SU-DHL-6 (cell line): Measurements from ENCODE around the gene CGREF1.
A peak's percentile ranks its signal among the peaks of the same experiment; 100 is the strongest.

Experiments used
- H2AFZ ChIP-seq: fragments of 200-600 bp; sonication (generic); 2 replicates; pipeline ENCODE4 v1.6.1; 2014; ENCODE audit warnings: low read depth, mild to moderate bottlenecking, moderate library complexity, mixed read lengths, antibody characterized with exemption, low read length; ENCODE audit not compliant: severe bottlenecking
- H3F3A ChIP-seq: fragments of 200-600 bp; shearing (Covaris generic); 2 replicates; pipeline ENCODE4 v1.6.0; 2016; ENCODE audit warnings: antibody characterized with exemption, mild to moderate bottlenecking; ENCODE audit not compliant: insufficient read depth
- H3K27ac ChIP-seq: fragments of 200-600 bp; sonication (generic); 2 replicates; pipeline ENCODE4 v1.5.1; 2016; ENCODE audit warnings: low read depth, mild to moderate bottlenecking, low read length, moderate library complexity, mixed read lengths
- H3K27me3 ChIP-seq: fragments of 200-600 bp; sonication (generic), shearing (Covaris generic); 2 replicates; pipeline ENCODE4 v1.6.0; 2014; ENCODE audit warnings: mild to moderate bottlenecking, low read length
- H3K36me3 ChIP-seq: fragments of 200-600 bp; sonication (generic); 2 replicates; pipeline ENCODE4 v1.6.1; 2014; ENCODE audit warnings: mild to moderate bottlenecking, low read length, mixed read lengths
- H3K4me2 ChIP-seq: fragments of 300-600, 200-600 bp; shearing (Covaris generic), sonication (generic); 2 replicates; pipeline ENCODE4 v1.6.0; 2014; ENCODE audit warnings: low read length, low read depth, mild to moderate bottlenecking; ENCODE audit not compliant: poor library complexity, severe bottlenecking
- H3K4me3 ChIP-seq: fragments of 200-600 bp; sonication (generic); 2 replicates; pipeline ENCODE4 v1.5.1; 2014; ENCODE audit warnings: antibody characterized with exemption, low read length, mild to moderate bottlenecking, mixed read lengths; ENCODE audit not compliant: insufficient read depth, poor library complexity, severe bottlenecking
- H3K79me2 ChIP-seq: fragments of 200-600 bp; sonication (generic); 2 replicates; pipeline ENCODE4 v1.6.1; 2014; ENCODE audit warnings: mild to moderate bottlenecking, low read length, moderate library complexity; ENCODE audit not compliant: insufficient read depth
- H3K9ac ChIP-seq: fragments of 200-600 bp; sonication (generic); 2 replicates; pipeline ENCODE4 v1.7.0; 2014; ENCODE audit warnings: mild to moderate bottlenecking, low read length
- H3K9me2 ChIP-seq: fragments of 200-600 bp; sonication (generic); replicated peaks from 2 replicates; pipeline ENCODE4 v1.6.1; 2014; ENCODE audit warnings: low read length; ENCODE audit not compliant: insufficient read depth
- H3K9me3 ChIP-seq: fragments of 200-600 bp; sonication (generic); 2 replicates; pipeline ENCODE4 v1.6.1; 2014; ENCODE audit warnings: low read length, mixed read lengths; ENCODE audit not compliant: insufficient read depth
- H4K20me1 ChIP-seq: fragments of 200-600 bp; sonication (generic); 2 replicates; pipeline ENCODE4 v1.6.1; 2014; ENCODE audit warnings: low read depth, mild to moderate bottlenecking, antibody characterized with exemption, low read length, moderate library complexity, mixed read lengths
- CTCF ChIP-seq: fragments of 200-600 bp; sonication (generic); IDR thresholded peaks from one replicate; pipeline ENCODE4 v1.5.1; 2017; ENCODE audit warnings: antibody characterized with exemption, mild to moderate bottlenecking, low read length, moderate library complexity; ENCODE audit not compliant: insufficient read depth, poor library complexity, severe bottlenecking
- EZH2phosphoT487 ChIP-seq: fragments of 200-600 bp; sonication (generic), shearing (Covaris generic); conservative IDR thresholded peaks from 2 replicates; pipeline ENCODE4 v1.6.1; 2018; ENCODE audit warnings: mild to moderate bottlenecking, antibody characterized with exemption, low read length, moderate library complexity, mixed read lengths

The CGREF1 gene

GRCh38 chr2:27053776-27054175 is 65.2 kb downstream of the CGREF1 start:
- H3K9me2 ChIP-seq: no peaks in the 10 kb centered on the region
- no peak overlapping the region for H3K27ac ChIP-seq
- no peak overlapping the region for H3K4me2 ChIP-seq
- no peaks in the 10 kb centered on the region for H3K9me3 ChIP-seq
- no peaks in the 10 kb centered on the region for H3K36me3 ChIP-seq
- no peaks in the 10 kb centered on the region for H3K79me2 ChIP-seq
- H3F3A ChIP-seq: peaks cover 3% of the 10 kb centered on the region; the same call in 1 of the 2 replicates
- H4K20me1 ChIP-seq: no peaks in the 10 kb centered on the region
- no peak overlapping the region for H3K4me3 ChIP-seq
- H3K9ac ChIP-seq: no peak overlapping the region
- TF ChIP-seq CTCF: no peak
- no peaks in the 10 kb centered on the region for H3K27me3 ChIP-seq
- H2AFZ ChIP-seq: no peak overlapping the region

- TF ChIP-seq CTCF: no peak
- TF ChIP-seq EZH2phosphoT487: no peak
- H3K27ac ChIP-seq: no peak overlapping the region
- H4K20me1 ChIP-seq: no peaks in the 10 kb centered on the region
- no peaks in the 10 kb centered on the region for H3K27me3 ChIP-seq
- no peaks in the 10 kb centered on the region for H3K9me2 ChIP-seq
- no peak overlapping the region for H3K4me3 ChIP-seq
- no peak overlapping the region for H2AFZ ChIP-seq
- H3K9ac ChIP-seq: no peak overlapping the region
- no peaks in the 10 kb centered on the region for H3K36me3 ChIP-seq
- H3K4me2 ChIP-seq: no peak overlapping the region
- H3F3A ChIP-seq: peaks cover 3% of the 10 kb centered on the region; the same call in 1 of the 2 replicates
- H3K79me2 ChIP-seq: no peaks in the 10 kb centered on the region
- H3K9me3 ChIP-seq: no peaks in the 10 kb centered on the region
Measured at GRCh38 chr2:27053321-27053720, 65.6 kb downstream of the CGREF1 start.

- Histone ChIP-seq H3K4me3 (peak overlapping the region; percentile 76), H2AFZ (peak overlapping the region; percentile 76), H3K9me2 (no peaks in the 10 kb centered on the region), H3K4me2 (peak overlapping the region; percentile 84), H3K79me2 (no peaks in the 10 kb centered on the region), H3F3A (peaks cover 10% of the 10 kb centered on the region), H4K20me1 (no peaks in the 10 kb centered on the region), H3K9me3 (no peaks in the 10 kb centered on the region), H3K36me3 (no peaks in the 10 kb centered on the region), H3K27ac (no peak overlapping the region), H3K27me3 (no peaks in the 10 kb centered on the region), H3K9ac (peak overlapping the region; percentile 69)
- TF ChIP-seq EZH2phosphoT487 (no peak), CTCF (no peak)
Measured at GRCh38 chr2:27051902-27052645, 66.9 kb downstream of the CGREF1 start.
